ENCODE results near the gene EXOSC2.

DNA sequence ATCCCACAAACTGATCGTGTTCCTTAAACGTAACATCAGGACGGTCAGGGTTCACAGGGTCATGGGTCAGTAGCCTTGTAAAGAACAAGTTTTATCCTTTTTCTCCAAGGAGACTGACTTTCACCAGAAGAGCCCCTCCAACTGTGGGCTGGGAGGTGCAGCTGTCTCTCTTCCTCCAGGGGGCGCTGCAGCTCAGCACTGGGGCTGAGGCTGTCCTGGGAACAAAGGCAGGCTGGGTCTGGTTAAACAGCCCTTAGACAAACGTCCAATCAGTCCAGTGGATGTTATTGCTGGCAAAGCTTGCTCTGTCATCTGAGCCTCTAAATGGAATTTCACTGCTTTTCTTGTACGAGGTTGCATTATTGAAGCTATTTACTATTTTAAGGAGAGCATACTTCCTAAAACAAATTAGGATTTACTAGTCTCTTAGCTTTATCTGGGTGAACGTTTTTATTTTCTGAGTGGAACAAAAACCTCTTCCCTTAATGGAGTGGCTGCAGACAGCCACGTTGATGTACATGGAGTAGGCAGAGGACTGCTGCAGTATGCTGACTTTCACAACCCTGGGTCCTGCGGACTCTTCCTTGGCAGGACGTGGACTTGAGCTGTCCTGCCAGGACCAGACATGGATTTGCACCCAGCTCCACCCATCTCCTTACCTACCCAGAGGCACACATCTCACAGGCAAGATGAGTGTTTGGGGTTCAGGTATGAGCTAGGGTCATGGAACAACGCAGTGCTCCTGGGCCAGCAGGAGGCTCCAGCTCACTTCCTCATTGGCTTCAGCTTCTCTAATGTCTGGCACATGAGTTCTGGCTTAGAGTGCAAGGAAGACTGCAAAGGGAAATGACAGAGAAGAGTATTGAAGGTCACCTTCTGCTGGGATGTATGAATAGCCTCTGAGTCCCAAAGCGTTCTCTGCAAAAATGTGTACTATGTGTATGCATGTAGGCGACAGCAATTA, 7.8 kb downstream of the EXOSC2 start:
- TF ChIP-seq, protein P1, sequence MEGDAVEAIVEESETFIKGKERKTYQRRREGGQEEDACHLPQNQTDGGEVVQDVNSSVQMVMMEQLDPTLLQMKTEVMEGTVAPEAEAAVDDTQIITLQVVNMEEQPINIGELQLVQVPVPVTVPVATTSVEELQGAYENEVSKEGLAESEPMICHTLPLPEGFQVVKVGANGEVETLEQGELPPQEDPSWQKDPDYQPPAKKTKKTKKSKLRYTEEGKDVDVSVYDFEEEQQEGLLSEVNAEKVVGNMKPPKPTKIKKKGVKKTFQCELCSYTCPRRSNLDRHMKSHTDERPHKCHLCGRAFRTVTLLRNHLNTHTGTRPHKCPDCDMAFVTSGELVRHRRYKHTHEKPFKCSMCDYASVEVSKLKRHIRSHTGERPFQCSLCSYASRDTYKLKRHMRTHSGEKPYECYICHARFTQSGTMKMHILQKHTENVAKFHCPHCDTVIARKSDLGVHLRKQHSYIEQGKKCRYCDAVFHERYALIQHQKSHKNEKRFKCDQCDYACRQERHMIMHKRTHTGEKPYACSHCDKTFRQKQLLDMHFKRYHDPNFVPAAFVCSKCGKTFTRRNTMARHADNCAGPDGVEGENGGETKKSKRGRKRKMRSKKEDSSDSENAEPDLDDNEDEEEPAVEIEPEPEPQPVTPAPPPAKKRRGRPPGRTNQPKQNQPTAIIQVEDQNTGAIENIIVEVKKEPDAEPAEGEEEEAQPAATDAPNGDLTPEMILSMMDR (IDR thresholded peaks at IDR 0.05 in 2 of 3, conservative IDR thresholded peaks at IDR 0.05 in 1 of 3; ENCODE audit: borderline replicate concordance in 1 of 3, insufficient read depth in 1 of 3, low read depth in 2 of 3, low read length in 2 of 3), result peak; percentile 65 to 99 (median 99); a peak in 5 of 6 replicates
- TF ChIP-seq CEBPB (IDR thresholded peaks at IDR 0.05; ENCODE audit: low read depth) (no peak), POLR2A (IDR thresholded peaks at IDR 0.05; ENCODE audit: borderline replicate concordance, extremely low read depth, insufficient read depth, insufficient read length) (no peak)
